Colonic mucosa (tissue), 4 donors: Measurements from ENCODE around the gene NUAK1. TPM values are rescaled to one million over a fixed set of nuclear protein-coding genes. Genes with fewer than 3 reads are reported as not detected.

Source experiments
- DNase-seq: peaks from one replicate; pipeline ENCODE4 v3.0.0-alpha.2; 2020
- H3K27ac ChIP-seq: fragments of 200-600 bp; one replicate; pipeline ENCODE4 v1.8.0; 2021
- H3K27me3 ChIP-seq: fragments of 200-600 bp; one replicate; pipeline ENCODE4 v1.8.0; 2021
- H3K36me3 ChIP-seq: fragments of 200-600 bp; one replicate; pipeline ENCODE4 v1.8.0; 2021
- H3K4me1 ChIP-seq: fragments of 200-600 bp; one replicate; pipeline ENCODE4 v1.8.0; 2021; ENCODE audit warnings: mild to moderate bottlenecking
- H3K4me3 ChIP-seq: fragments of 200-600 bp; one replicate; pipeline ENCODE4 v1.8.0; 2021
- H3K9ac ChIP-seq, 2 donors: one replicate each; pipeline ENCODE4 v1.7.0; 2013; ENCODE audit warnings: control low read depth in 2 of 2, low read depth in 2 of 2, low read length in 2 of 2
- H3K9me3 ChIP-seq: fragments of 200-600 bp; one replicate; pipeline ENCODE4 v1.8.0; 2021
- CTCF ChIP-seq: fragments of 200-600 bp; IDR thresholded peaks from one replicate; pipeline ENCODE4 v1.8.0; 2022; ENCODE audit warnings: antibody characterized with exemption, mild to moderate bottlenecking
- intact Hi-C: fragments of 100-400 bp; cut with DNase I; formaldehyde crosslinking; loops from one replicate; pipeline ENCODE4 v1.14.1; 2022
- total RNA-seq, 2 donors: library from RNA; stranded (reverse); fragmentation: NEBNext Ultra II Directional in 1 of 2; extraction: Animal tissue kit (Norgen Biotek cat#: 25700) in 1 of 2; gene quantifications; one replicate each; pipeline ENCODE4 v1.2.1, GENCODE V29; 2021
- donor health status: healthy.
- donor health status: DM: no; HTN: no; CAD: no.
- donor health status: DM: no; HTN: no; CAD: no.

NUAK1 gene
- total RNA-seq, 2 donors from 2014 or later, result 2.2 to 3.7 TPM

GRCh38 chr12:106139422-106140171, 843 bp upstream of the NUAK1 start:
- peak overlapping the region; percentile 68 for H3K27ac ChIP-seq
- no peak for TF ChIP-seq CTCF
- no peaks in the 10 kb centered on the region for H3K4me1 ChIP-seq
- H3K36me3 ChIP-seq, result no peaks in the 10 kb centered on the region
- intact Hi-C loops, result loop anchor here (5.0 kb wide), 3 partner anchors 107 to 717 kb away; no protein-coding TSS in a partner anchor
- H3K4me3 ChIP-seq, result peak overlapping the region; percentile 62
- peak overlapping the region in 1 of 2 donors; percentile 82 for H3K9ac ChIP-seq
- peak; percentile 81 for DNase-seq
- H3K27me3 ChIP-seq, result peaks cover 11% of the 10 kb centered on the region
- no peaks in the 10 kb centered on the region for H3K9me3 ChIP-seq

GRCh38 chr12:106138357-106138632, 459 bp downstream of the NUAK1 start:
- peak overlapping the region in 1 of 2 donors; percentile 82 for H3K9ac ChIP-seq
- peak overlapping the region; percentile 68 for H3K27ac ChIP-seq
- no peaks in the 10 kb centered on the region for H3K9me3 ChIP-seq
- no peak for TF ChIP-seq CTCF
- no peaks in the 10 kb centered on the region for H3K36me3 ChIP-seq
- H3K4me1 ChIP-seq, result no peaks in the 10 kb centered on the region
- peak overlapping the region; percentile 62 for H3K4me3 ChIP-seq
- peaks cover 11% of the 10 kb centered on the region for H3K27me3 ChIP-seq
- no peak for DNase-seq
- intact Hi-C loops, result loop anchor here (5.0 kb wide), 3 partner anchors 106 to 716 kb away; no protein-coding TSS in a partner anchor

- Histone ChIP-seq H3K9ac (peak overlapping the region; percentile 27 to 43), H3K27ac (peak overlapping the region; percentile 68), H3K36me3 (no peaks in the 10 kb centered on the region), H3K4me1 (no peaks in the 10 kb centered on the region), H3K27me3 (peaks cover 11% of the 10 kb centered on the region), H3K4me3 (peak overlapping the region; percentile 62), H3K9me3 (no peaks in the 10 kb centered on the region)
- intact Hi-C loops, result loop anchor here (5.0 kb wide), 3 partner anchors 105 to 715 kb away; no protein-coding TSS in a partner anchor
- DNase-seq, result no peak
- no peak for TF ChIP-seq CTCF
These were observed 1.0 kb downstream of the NUAK1 start for GRCh38 chr12:106137530-106138356.

GRCh38 chr12:106136263-106136662, 2.5 kb downstream of the NUAK1 start:
- intact Hi-C loops, result loop anchor here (5.0 kb wide), 3 partner anchors 104 to 714 kb away; no protein-coding TSS in a partner anchor
- peak; percentile 68 for TF ChIP-seq CTCF
- Histone ChIP-seq H3K4me1 (no peaks in the 10 kb centered on the region), H3K36me3 (no peaks in the 10 kb centered on the region), H3K9me3 (no peaks in the 10 kb centered on the region), H3K4me3 (no peak overlapping the region), H3K27me3 (peaks cover 11% of the 10 kb centered on the region), H3K9ac (no peak overlapping the region), H3K27ac (no peak overlapping the region)
- peak; percentile 91 for DNase-seq

- no peak overlapping the region for H3K9ac ChIP-seq
- H3K4me3 ChIP-seq, result no peak overlapping the region
- peaks cover 11% of the 10 kb centered on the region for H3K27me3 ChIP-seq
- H3K4me1 ChIP-seq, result no peaks in the 10 kb centered on the region
- no peak for DNase-seq
- no peaks in the 10 kb centered on the region for H3K36me3 ChIP-seq
- TF ChIP-seq CTCF, result no peak
- no peak overlapping the region for H3K27ac ChIP-seq
- H3K9me3 ChIP-seq, result no peaks in the 10 kb centered on the region
- intact Hi-C loops, result loop anchor here (5.0 kb wide), 3 partner anchors 103 to 713 kb away; no protein-coding TSS in a partner anchor
These were observed 3.0 kb downstream of the NUAK1 start for GRCh38 chr12:106135781-106136180.
